Memory B cell (primary cell): ENCODE data around the gene RAB43.

Experiments used
- ATAC-seq: fragments of 150-1000 bp; cut with Tn5 transposase; 2 replicates; pipeline ENCODE4 v1.10.0; 2021; ENCODE audit warnings: low read depth, mild to moderate bottlenecking, moderate library complexity
- DNase-seq, 2 donors: peaks; one replicate each; pipeline ENCODE4 v3.0.0; 2022; ENCODE audit warnings: low spot score in 2 of 2
- H3K27ac Mint-ChIP-seq: one replicate; pipeline ENCODE4 v1.8.0; 2022; ENCODE audit warnings: mild to moderate bottlenecking, moderate library complexity, mixed read lengths
- H3K27me3 Mint-ChIP-seq: one replicate; pipeline ENCODE4 v1.8.0; 2022; ENCODE audit warnings: mixed read lengths
- H3K36me3 Mint-ChIP-seq: one replicate; pipeline ENCODE4 v1.8.0; 2022; ENCODE audit warnings: mild to moderate bottlenecking, mixed read lengths
- H3K4me1 Mint-ChIP-seq: one replicate; pipeline ENCODE4 v1.8.0; 2022; ENCODE audit warnings: mixed read lengths
- H3K4me3 Mint-ChIP-seq: one replicate; pipeline ENCODE4 v1.8.0; 2022; ENCODE audit warnings: mild to moderate bottlenecking, moderate library complexity, mixed read lengths
- H3K9me3 Mint-ChIP-seq: one replicate; pipeline ENCODE4 v1.8.0; 2022; ENCODE audit warnings: mixed read lengths

RAB43 gene

DNA sequence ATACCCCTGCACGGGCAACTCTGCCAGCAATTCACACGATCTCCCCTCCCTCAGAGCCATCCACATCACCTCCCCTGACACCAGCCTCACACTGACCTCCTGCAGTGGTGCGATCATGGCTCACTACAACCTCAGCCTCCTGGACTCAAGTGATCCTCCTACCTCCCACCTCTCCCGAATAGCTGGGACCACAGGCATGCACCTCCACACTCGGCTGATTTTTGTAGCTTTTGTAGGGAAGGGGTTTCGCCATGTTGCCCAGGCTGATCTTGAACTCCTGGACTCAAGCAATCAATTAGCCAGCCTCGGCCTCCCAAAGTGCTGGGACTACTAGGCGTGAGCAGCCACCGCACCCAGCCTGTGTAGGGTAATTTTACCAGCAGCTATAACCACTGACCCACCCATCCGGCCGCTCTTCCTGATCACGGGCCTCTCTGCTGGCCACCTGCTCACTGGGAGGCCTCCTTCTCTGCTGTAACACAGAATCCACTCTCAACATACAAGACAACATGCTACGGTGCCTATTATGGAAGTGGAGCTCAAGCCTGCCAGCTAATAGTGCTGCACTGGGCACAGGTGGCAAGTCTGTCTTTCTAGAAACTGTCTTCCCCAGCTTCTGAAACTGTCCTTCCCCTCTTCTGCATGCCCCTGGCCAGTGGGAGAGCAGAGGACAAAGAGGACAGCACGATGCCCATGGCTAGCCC lies 56.4 kb downstream of the RAB43 start:
- no peak for DNase-seq
- Mint-ChIP-seq H3K27ac (no peak overlapping the region), H3K9me3 (no peaks in the 10 kb centered on the region), H3K27me3 (peaks cover 30% of the 10 kb centered on the region), H3K4me3 (no peak overlapping the region), H3K4me1 (peaks cover 5% of the 10 kb centered on the region), H3K36me3 (no peaks in the 10 kb centered on the region)
- ATAC-seq: no peak

DNA sequence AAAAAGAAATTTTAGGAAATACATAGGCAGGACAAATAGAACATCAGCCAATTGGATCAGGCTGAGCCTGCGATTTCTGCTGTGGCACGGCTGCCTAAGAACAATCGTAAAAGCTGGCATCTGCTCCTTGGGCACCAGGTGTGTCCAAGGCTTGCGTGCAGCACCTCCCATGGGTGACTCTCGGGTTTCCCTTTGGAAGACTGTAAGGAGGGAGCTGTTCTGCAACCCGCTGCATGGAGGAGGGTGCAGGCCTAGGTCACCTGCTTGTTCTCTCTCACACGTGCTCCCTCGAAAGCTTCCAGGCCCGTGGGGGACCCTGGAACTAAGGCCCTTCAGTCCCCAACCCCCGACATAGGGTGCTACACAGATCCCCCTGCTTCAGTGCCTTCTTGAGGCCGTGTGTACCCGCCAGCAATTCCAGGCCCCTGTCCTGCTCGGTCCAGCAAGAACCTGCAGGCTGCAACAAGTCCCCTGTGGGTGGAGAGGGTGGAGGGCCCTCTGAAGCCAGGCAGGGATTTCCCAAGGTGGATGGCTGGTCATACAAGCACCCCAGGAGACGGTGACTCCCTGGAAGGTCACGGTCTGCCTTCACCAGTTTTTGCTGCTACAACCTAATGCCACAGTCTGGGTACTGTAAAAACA lies 57.6 kb downstream of the RAB43 start:
- H3K4me3 Mint-ChIP-seq: no peak overlapping the region
- no peaks in the 10 kb centered on the region for H3K9me3 Mint-ChIP-seq
- DNase-seq (no peak), ATAC-seq (no peak)
- no peak overlapping the region for H3K27ac Mint-ChIP-seq
- no peaks in the 10 kb centered on the region for H3K36me3 Mint-ChIP-seq
- no peaks in the 10 kb centered on the region for H3K4me1 Mint-ChIP-seq
- peaks cover 30% of the 10 kb centered on the region for H3K27me3 Mint-ChIP-seq

DNA sequence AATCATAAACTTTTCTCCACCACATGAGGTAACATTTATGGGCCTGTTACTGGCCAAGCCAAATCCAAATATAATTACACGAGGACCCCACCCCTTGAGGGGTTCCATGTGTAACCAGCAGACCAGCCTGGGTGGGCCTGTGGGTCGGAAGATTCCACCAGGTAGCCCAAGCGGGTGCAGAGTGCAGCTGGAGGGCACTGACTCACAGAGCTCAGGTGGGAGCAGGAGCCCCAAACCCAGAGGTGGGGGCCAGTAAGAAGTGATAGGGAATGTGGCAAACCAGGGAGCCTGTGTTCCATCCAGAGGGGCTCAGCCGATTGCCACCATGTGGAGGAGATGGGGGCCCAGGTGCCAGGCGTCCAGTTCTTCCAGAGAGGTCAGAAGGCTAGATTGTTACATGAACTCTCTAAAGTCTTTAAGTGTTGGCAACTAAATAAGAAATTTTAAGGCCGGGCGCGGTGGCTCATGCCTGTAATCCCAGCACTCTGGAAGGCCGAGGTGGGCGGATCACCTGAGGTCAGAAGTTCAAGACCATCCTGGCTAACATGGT lies 58.4 kb downstream of the RAB43 start:
- DNase-seq: no peak
- Mint-ChIP-seq H3K4me3 (no peak overlapping the region), H3K9me3 (no peaks in the 10 kb centered on the region), H3K27me3 (peaks cover 30% of the 10 kb centered on the region), H3K4me1 (peaks cover 4% of the 10 kb centered on the region), H3K36me3 (no peaks in the 10 kb centered on the region), H3K27ac (no peak overlapping the region)
- ATAC-seq: no peak

DNA sequence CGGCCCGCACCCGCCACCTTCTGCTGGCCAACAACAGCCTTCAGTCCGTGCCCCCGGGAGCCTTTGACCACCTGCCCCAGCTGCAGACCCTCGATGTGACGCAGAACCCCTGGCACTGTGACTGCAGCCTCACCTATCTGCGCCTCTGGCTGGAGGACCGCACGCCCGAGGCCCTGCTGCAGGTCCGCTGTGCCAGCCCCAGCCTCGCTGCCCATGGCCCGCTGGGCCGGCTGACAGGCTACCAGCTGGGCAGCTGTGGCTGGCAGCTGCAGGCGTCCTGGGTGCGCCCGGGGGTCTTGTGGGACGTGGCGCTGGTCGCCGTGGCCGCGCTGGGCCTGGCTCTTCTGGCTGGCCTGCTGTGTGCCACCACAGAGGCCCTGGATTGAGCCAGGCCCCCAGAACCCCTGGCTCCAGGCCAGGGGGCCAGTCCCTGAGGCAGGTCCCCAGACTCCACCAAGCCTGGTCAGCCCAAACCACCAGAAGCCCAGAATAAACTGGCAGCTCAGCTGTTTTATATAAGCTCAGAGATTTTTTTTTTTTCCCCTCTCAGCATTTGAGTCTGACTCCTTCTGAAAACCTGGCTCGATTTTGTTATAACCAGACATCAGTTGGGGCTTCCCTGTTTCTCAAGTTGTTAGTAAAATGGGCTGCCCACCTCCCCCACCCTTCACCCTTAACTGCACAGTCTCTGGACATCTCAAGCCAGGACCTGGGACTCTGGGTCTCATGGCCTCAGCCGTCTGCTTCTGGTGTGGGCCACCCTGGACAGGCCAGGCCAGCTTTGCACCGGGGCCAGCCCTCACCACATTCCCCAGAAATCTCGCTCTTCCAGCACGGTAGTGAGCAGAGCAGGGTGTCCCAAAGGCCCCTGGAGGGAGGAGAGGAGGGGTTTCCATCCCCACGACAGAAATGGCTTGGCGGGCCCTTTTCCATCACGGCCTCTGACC lies 59.4 kb downstream of the RAB43 start:
- Mint-ChIP-seq H3K4me3 (no peak overlapping the region), H3K27ac (no peak overlapping the region), H3K9me3 (no peaks in the 10 kb centered on the region), H3K27me3 (peaks cover 29% of the 10 kb centered on the region), H3K4me1 (peaks cover 4% of the 10 kb centered on the region), H3K36me3 (peaks cover under 1% of the 10 kb centered on the region)
- DNase-seq (no peak), ATAC-seq (no peak)

DNA sequence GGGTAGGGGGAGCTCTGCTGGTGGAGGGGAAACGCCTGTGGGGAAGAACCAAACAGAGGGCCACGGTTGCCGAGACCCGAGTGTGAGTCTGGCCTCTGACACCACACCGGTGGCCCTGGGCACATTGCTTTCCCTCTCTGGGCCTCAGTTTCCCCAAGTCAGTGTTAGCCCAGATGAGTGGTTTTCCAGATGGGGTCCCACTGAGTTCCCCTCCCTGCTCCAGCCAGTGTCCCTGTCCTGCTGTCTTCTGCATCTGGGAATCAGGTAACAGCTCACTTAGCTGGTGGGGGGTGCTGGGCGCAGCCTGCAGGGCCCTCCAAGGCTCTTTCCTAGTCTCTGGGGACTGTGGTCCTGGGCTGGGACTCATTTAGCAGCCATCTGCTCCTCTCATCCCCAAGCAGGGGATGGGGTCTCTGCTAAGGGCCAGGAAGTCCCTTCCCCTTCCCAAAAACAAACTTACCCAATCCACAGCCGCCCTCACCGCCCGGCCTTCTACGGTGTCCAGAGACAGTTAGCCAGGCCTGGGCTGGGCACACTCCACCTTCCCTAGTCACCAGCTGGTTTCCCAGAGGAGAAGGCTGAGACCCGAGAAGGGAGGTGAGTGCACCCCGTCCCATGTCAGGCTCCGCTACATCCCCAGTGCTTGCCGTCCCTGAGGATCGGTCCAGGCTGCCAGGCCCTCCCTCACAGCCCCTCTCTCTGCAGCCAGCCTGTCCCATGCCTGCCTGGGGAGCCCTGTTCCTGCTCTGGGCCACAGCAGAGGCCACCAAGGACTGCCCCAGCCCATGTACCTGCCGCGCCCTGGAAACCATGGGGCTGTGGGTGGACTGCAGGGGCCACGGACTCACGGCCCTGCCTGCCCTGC lies 60.3 kb downstream of the RAB43 start:
- H3K9me3 Mint-ChIP-seq: no peaks in the 10 kb centered on the region

DNA sequence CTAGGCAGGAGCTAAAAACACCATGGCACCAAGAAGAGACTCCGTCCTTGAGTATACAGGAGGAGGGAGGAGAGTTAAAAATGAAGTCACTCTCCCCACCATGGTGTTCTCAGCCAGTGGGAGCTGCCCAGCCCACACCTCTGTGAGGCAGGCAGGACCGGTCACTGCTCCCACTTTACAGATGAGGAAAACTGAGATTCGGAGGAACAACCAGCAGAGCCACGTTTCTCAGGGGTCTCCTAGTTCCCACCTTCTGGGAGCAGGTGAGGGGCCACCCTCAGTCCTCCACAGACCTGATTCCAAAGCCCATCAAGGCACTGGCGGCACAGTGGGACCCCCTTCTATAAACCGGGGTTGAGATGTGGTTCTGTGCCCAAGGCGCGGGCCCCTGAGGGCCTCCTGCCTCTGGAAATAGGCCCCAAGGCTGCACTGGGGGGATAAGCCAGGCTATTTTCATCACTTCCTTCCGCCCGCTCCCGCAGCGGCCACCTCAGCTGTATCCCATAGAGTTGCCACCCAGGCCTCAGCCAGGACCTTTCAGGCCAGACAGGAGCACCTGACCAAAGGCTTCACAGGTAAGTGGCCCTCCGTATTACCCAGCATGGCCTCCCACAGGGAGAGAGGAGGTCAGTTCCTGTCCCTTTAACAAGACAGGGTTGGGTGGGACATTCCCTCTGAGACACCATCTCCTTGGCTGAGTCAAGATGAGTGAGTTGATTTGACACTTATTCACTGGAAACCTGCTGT lies 61.2 kb downstream of the RAB43 start, which contains the start of gene GP9:
Gene GP9 (plus strand): TSS at position 504 of the 747 bp plus-strand sequence. CDS start 961 bp downstream, outside the sequence.
- Mint-ChIP-seq H3K27ac (no peak within 1 kb of the TSS), H3K9me3 (no peaks in the 10 kb centered on the region), H3K4me1 (peaks cover 4% of the 10 kb centered on the region), H3K4me3 (no peak within 1 kb of the TSS), H3K27me3 (peaks cover 30% of the 10 kb centered on the region), H3K36me3 (peaks cover 2% of the 10 kb centered on the region)
- ATAC-seq: no peak
- no peak for DNase-seq

More for the DNA sequence above, 60.3 kb downstream of the RAB43 start:
- H3K36me3 Mint-ChIP-seq: peaks cover 2% of the 10 kb centered on the region
- H3K27ac Mint-ChIP-seq: no peak overlapping the region
- H3K4me1 Mint-ChIP-seq: peaks cover 4% of the 10 kb centered on the region
- ATAC-seq (no peak), DNase-seq (no peak)
- H3K27me3 Mint-ChIP-seq: peaks cover 31% of the 10 kb centered on the region
- H3K4me3 Mint-ChIP-seq: no peak overlapping the region

DNA sequence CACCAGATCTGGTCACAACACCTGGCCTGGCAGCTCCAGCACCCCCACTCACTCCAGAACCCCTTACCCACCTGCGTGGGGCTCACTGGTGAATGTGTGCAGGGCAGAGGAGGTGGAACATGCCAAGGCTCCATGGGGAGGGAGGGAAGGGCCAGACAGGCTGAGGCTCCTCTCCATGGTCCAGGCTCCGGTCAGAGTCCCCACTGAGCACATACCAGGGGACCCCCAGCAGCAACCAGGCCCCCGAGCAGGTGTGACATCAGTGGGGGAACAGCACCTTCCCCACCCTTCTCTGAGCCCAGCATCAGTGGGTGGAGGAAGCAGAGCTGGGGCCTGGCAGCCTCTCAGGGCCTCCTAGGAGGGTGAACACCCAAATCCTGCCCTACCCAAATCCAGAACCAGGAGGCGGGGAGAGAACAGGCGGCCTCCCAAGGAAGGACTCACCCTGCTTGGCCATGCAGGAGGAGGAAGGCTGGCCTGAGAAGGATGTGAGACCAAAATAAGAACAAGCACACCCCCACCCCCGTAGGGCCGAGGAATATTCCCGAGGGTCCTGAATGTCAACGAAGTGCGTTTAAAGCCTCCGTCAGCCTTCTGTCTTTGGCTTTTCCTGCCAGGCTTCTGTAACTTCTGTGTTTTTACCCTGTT lies 62.2 kb downstream of the RAB43 start:
- H3K27me3 Mint-ChIP-seq: peaks cover 27% of the 10 kb centered on the region
- no peak overlapping the region for H3K4me3 Mint-ChIP-seq
- ATAC-seq (no peak), DNase-seq (no peak)
- no peak overlapping the region for H3K27ac Mint-ChIP-seq
- H3K4me1 Mint-ChIP-seq: peaks cover 4% of the 10 kb centered on the region
- no peaks in the 10 kb centered on the region for H3K9me3 Mint-ChIP-seq
- H3K36me3 Mint-ChIP-seq: peaks cover 2% of the 10 kb centered on the region

DNA sequence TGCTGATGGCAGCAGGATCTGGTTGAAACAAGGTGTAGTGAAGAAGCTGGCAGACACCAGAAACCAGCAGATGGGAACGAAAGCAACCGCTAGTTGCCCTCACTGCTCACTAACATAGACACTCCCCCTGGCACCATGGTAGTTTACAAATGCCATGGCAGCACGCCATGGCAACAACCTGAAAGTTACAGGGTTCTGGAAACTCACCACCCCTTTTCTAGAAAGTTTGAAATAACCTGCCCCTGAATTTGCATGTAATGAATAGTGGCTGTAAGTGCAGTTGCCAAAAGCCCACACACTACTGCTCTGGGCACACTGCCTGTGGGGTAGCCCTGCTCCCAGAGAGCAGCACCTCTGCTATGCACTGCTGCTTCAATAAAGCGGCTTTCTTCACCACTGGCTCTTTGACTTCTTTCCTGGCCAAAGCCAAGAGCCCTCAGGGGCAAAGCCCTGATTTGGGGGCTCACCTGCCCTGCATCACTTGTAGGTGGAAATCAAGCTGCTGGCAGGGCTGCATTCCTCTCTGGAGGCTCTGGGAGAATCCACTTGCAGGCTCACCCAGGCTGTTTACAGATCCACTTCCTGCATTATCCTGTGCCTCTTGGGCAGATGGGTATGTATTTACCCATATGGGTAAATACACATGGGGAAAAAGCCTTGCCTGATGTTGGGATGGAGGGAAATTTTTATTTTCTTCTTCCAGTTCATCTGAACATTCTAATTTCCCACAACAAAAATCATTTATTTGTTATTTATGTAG lies 63.0 kb downstream of the RAB43 start:
- H3K36me3 Mint-ChIP-seq: peaks cover 2% of the 10 kb centered on the region
- H3K9me3 Mint-ChIP-seq: no peaks in the 10 kb centered on the region
- DNase-seq (peak in 1 of 2 donors; percentile 17), ATAC-seq (peak; percentile 86)
- peaks cover 27% of the 10 kb centered on the region for H3K27me3 Mint-ChIP-seq
- no peak overlapping the region for H3K4me3 Mint-ChIP-seq
- no peak overlapping the region for H3K27ac Mint-ChIP-seq
- peaks cover 5% of the 10 kb centered on the region for H3K4me1 Mint-ChIP-seq

DNA sequence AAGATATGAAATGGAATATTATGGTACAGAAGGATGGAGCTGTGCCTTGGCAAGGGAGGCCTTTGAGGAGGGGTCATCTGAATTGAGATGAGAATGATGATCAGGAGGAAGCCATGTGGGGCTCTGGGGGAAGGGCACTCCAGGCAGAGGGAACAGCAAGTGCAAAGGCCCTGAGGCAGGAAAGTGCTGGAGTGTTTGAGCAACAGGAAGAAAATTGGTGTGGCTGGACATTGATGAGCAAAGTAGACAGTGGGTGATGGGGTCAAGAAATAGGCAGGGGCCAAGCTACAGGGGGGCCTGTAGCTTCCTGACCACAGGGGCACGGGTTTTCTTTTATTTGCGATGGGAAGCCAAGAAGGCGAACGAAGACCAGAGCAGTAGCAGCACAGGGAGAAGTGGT lies 64.4 kb downstream of the RAB43 start:
- no peaks in the 10 kb centered on the region for H3K9me3 Mint-ChIP-seq
- H3K4me1 Mint-ChIP-seq: peaks cover 10% of the 10 kb centered on the region
- DNase-seq: no peak
- H3K27ac Mint-ChIP-seq: no peak overlapping the region
- peaks cover 24% of the 10 kb centered on the region for H3K27me3 Mint-ChIP-seq
- H3K36me3 Mint-ChIP-seq: peaks cover 2% of the 10 kb centered on the region
- no peak overlapping the region for H3K4me3 Mint-ChIP-seq
- no peak for ATAC-seq

DNA sequence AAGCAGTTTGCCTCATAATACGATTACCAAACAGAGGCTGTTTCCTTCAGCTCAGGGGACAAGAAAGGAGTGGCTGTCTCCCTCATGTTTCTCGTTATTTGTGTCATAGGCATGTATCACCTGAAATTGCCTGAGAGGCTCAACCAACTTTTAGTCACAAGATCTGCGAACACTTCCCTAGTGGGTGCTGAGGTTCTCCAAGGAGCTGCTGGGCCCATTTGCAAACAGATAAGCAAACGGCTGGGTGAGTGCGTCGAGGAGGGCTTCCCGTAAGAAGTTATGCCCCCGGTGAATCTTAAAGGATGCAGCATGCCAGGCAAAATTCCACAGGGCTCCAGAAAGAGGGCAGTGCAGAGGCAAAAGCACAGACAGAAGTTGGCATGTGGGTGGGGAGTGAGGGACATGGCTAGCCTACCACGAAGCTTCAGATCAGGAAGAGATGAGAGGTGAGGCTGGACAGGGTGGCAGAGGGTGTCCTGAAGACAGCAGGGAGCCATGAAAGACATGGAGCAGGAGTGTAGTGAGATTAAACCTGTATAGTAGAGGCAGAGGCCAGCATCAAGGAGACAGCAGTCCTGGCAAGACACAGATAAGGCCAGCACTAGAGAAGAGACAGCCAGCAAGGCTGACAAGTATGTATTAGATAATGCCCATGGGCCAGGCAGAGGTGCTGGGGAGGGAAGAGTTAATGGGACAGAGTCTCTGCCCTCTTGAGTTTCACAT lies 65.0 kb downstream of the RAB43 start:
- Mint-ChIP-seq H3K4me1 (peaks cover 10% of the 10 kb centered on the region), H3K36me3 (peaks cover 2% of the 10 kb centered on the region), H3K27ac (no peak overlapping the region), H3K27me3 (peaks cover 24% of the 10 kb centered on the region), H3K9me3 (no peaks in the 10 kb centered on the region), H3K4me3 (no peak overlapping the region)
- no peak for ATAC-seq
- no peak for DNase-seq

DNA sequence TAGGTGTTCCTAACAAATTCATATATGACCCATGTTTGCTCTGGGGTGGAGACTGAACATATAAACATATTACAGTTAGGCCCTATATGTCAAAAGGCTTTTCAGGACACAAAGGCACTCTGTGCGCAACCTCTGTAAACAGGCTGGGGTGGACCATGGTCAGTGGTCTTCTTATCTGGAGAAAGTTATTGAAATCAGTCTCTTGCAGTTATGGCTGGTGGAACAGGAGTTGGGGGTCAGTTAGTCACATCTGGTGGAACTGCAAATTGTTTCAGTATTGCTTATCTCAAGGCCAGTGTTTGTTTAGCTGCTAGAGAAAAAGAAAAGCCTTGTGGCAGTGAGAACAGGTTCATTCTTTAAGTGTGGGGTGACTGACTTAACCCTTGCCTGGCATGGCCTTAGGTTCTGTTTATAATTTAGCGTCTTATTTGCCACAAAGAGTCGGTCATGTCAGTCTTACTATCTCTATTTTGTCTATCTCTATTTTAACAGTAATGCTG lies 66.9 kb downstream of the RAB43 start:
- H3K27ac Mint-ChIP-seq: no peak overlapping the region
- peaks cover 10% of the 10 kb centered on the region for H3K4me1 Mint-ChIP-seq
- no peak for ATAC-seq
- H3K27me3 Mint-ChIP-seq: peaks cover 14% of the 10 kb centered on the region
- H3K9me3 Mint-ChIP-seq: no peaks in the 10 kb centered on the region
- DNase-seq: no peak
- peaks cover 2% of the 10 kb centered on the region for H3K36me3 Mint-ChIP-seq
- H3K4me3 Mint-ChIP-seq: no peak overlapping the region
